H1 (cell line): ENCODE data around the gene SLC44A1. TPM values are rescaled to one million over a fixed set of nuclear protein-coding genes. Genes with fewer than 3 reads are reported as not detected.
A peak's percentile ranks its signal among the peaks of the same experiment; 100 is the strongest.

Source experiments
- CTCF ChIA-PET: fragments of 300-600 bp; sonication (Branson Sonifier 250); formaldehyde crosslinking; loops from one replicate; lab custom pipeline; 2021; ENCODE audit not compliant: partially characterized antibody; lab: Charles Lee
- POLR2A ChIA-PET: fragments of 300-600 bp; sonication (Branson Sonifier 250); formaldehyde crosslinking; loops from one replicate; lab custom pipeline; 2021; ENCODE audit warnings: inconsistent platforms; ENCODE audit not compliant: partially characterized antibody; lab: Charles Lee
- DNase-seq, 2 experiments: peaks; one replicate each; pipeline versions ENCODE4 v3.0.0 to v3.0.0-alpha.2; 2010 to 2022; ENCODE audit warnings: low spot score in 2 of 2, low read depth in 1 of 2, mixed read lengths in 1 of 2
- FAIRE-seq: peaks from 2 replicates; lab custom pipeline; 2011; peaks lifted over from hg19 to GRCh38; lab: Jason Lieb, UNC
- H2AFZ ChIP-seq: 2 replicates; pipeline ENCODE4 v1.8.1; 2012; ENCODE audit warnings: low read length, inconsistent platforms
- H2AK5ac ChIP-seq: 2 replicates; pipeline ENCODE4 v1.6.1; 2013; ENCODE audit warnings: low read depth, low read length
- H2BK120ac ChIP-seq: replicated peaks from 2 replicates; pipeline ENCODE3; 2013; ENCODE audit warnings: low read depth, low read length, inconsistent platforms
- H2BK12ac ChIP-seq: 2 replicates; pipeline ENCODE4 v1.6.1; 2013; ENCODE audit warnings: low read depth, low read length
- H2BK15ac ChIP-seq: 2 replicates; pipeline ENCODE4 v1.6.1; 2013; ENCODE audit warnings: low read length
- H2BK20ac ChIP-seq: 2 replicates; pipeline ENCODE4 v1.6.1; 2013; ENCODE audit warnings: low read length
- H2BK5ac ChIP-seq: 2 replicates; pipeline ENCODE4 v1.6.1; 2013; ENCODE audit warnings: low read depth, low read length
- H3K14ac ChIP-seq: 2 replicates; pipeline ENCODE4 v1.6.1; 2013; ENCODE audit warnings: inconsistent platforms; ENCODE audit not compliant: insufficient read length
- H3K18ac ChIP-seq: 2 replicates; pipeline ENCODE4 v1.6.1; 2013; ENCODE audit warnings: low read length; ENCODE audit errors: extremely low read depth
- H3K23ac ChIP-seq: 2 replicates; pipeline ENCODE4 v1.6.1; 2013; ENCODE audit warnings: inconsistent platforms; ENCODE audit not compliant: insufficient read length
- H3K23me2 ChIP-seq: 2 replicates; pipeline ENCODE4 v1.6.1; 2013; ENCODE audit warnings: low read depth, low read length
- H3K27ac ChIP-seq: 2 replicates; pipeline ENCODE4 v1.6.1; 2011; ENCODE audit warnings: low read depth, low read length, inconsistent platforms
- H3K27me3 ChIP-seq, 4 experiments: replicated peaks in 1 of 4; 1 replicate in 1 of 4; 2 replicates in 3 of 4; pipeline versions ENCODE4 v1.6.1 to v1.8.1; 2011 to 2013; ENCODE audit warnings: low read length in 3 of 4, mild to moderate bottlenecking in 3 of 4, inconsistent platforms in 2 of 4, mixed read lengths in 2 of 4, moderate library complexity in 1 of 4; ENCODE audit not compliant: control insufficient read depth in 3 of 4, insufficient read depth in 3 of 4; ENCODE audit errors: extremely low read depth in 1 of 4
- H3K36me3 ChIP-seq, 4 experiments: 2 replicates each; pipeline versions ENCODE4 v1.6.1 to v1.8.1; 2011 to 2013; ENCODE audit warnings: mild to moderate bottlenecking in 4 of 4, low read length in 3 of 4, moderate library complexity in 2 of 4, control low read depth in 1 of 4, inconsistent platforms in 1 of 4; ENCODE audit not compliant: insufficient read depth in 4 of 4, control insufficient read depth in 2 of 4
- H3K4ac ChIP-seq: replicated peaks from 2 replicates; pipeline ENCODE3; 2013; ENCODE audit warnings: low read length, low read depth, mixed read lengths, inconsistent platforms; ENCODE audit not compliant: insufficient read length
- H3K4me1 ChIP-seq, 4 experiments: replicated peaks in 1 of 4; 1 replicate in 1 of 4; 2 replicates in 3 of 4; pipeline versions ENCODE4 v1.6.1 to v1.8.1; 2011 to 2013; ENCODE audit warnings: low read length in 3 of 4, inconsistent platforms in 2 of 4, mixed read lengths in 1 of 4; ENCODE audit not compliant: insufficient read depth in 4 of 4, control insufficient read depth in 3 of 4
- H3K4me2 ChIP-seq, 2 experiments: 2 replicates each; pipeline versions ENCODE4 v1.6.1 to v1.8.1; 2011 to 2013; ENCODE audit warnings: low read depth in 2 of 2, low read length in 2 of 2, control low read depth in 1 of 2, inconsistent platforms in 1 of 2, mild to moderate bottlenecking in 1 of 2; ENCODE audit not compliant: insufficient read depth in 1 of 2
- H3K4me3 ChIP-seq, 4 experiments: fragments of 200-600, 300-600 bp in 1 of 4; sonication (generic), shearing (Covaris generic), sonication (Bioruptor Twin) in 1 of 4; 2 replicates each; pipeline versions ENCODE4 v1.5.1 to v1.8.1; 2011 to 2016; ENCODE audit warnings: low read length in 4 of 4, low read depth in 3 of 4, control low read depth in 2 of 4, inconsistent platforms in 2 of 4, mild to moderate bottlenecking in 2 of 4, mixed read lengths in 1 of 4, moderate library complexity in 1 of 4; ENCODE audit not compliant: insufficient read depth in 2 of 4; ENCODE audit errors: extremely low read depth in 1 of 4
- H3K56ac ChIP-seq: replicated peaks from 2 replicates; pipeline ENCODE3; 2013; ENCODE audit warnings: low read depth, mild to moderate bottlenecking, mixed read lengths, low read length, inconsistent platforms; ENCODE audit not compliant: insufficient read length
- H3K79me1 ChIP-seq: 2 replicates; pipeline ENCODE4 v1.6.1; 2013; ENCODE audit warnings: low read depth, low read length, control low read depth
- H3K79me2 ChIP-seq, 2 experiments: 2 replicates each; pipeline versions ENCODE4 v1.6.1 to v1.8.1; 2012 to 2013; ENCODE audit warnings: low read length in 2 of 2, mild to moderate bottlenecking in 2 of 2, inconsistent platforms in 1 of 2; ENCODE audit not compliant: insufficient read depth in 2 of 2, control insufficient read depth in 1 of 2
- H3K9ac ChIP-seq, 4 experiments: replicated peaks in 1 of 4; 1 replicate in 1 of 4; 2 replicates in 3 of 4; pipeline versions ENCODE4 v1.6.1 to v1.8.1; 2011 to 2013; ENCODE audit warnings: low read depth in 3 of 4, low read length in 3 of 4, control low read depth in 2 of 4, mild to moderate bottlenecking in 2 of 4, moderate library complexity in 2 of 4, inconsistent platforms in 1 of 4; ENCODE audit errors: extremely low read depth in 1 of 4
- H3K9me3 ChIP-seq, 2 experiments: 2 replicates each; pipeline versions ENCODE4 v1.6.1 to v1.8.1; 2012 to 2013; ENCODE audit warnings: mild to moderate bottlenecking in 2 of 2, moderate library complexity in 2 of 2, control low read depth in 1 of 2, inconsistent platforms in 1 of 2, low read depth in 1 of 2, low read length in 1 of 2, mixed read lengths in 1 of 2; ENCODE audit not compliant: insufficient read depth in 2 of 2
- H4K20me1 ChIP-seq, 2 experiments: replicated peaks in 1 of 2; 2 replicates each; pipeline versions ENCODE3 to v1.8.1; 2011 to 2013; ENCODE audit warnings: inconsistent platforms in 2 of 2, low read length in 2 of 2, mild to moderate bottlenecking in 1 of 2; ENCODE audit not compliant: insufficient read depth in 2 of 2, control insufficient read depth in 1 of 2
- H4K5ac ChIP-seq: 2 replicates; pipeline ENCODE4 v1.6.1; 2013; ENCODE audit warnings: low read length, low read depth, mixed read lengths, inconsistent platforms; ENCODE audit not compliant: insufficient read length
- H4K8ac ChIP-seq: 2 replicates; pipeline ENCODE4 v1.8.0; 2013; ENCODE audit warnings: mild to moderate bottlenecking, moderate library complexity, low read length, inconsistent platforms; ENCODE audit not compliant: insufficient read depth; ENCODE audit errors: extremely low read depth
- H4K91ac ChIP-seq: replicated peaks from 2 replicates; pipeline ENCODE3; 2013; ENCODE audit warnings: low read length, mixed read lengths, inconsistent platforms; ENCODE audit not compliant: insufficient read length
- CTBP2 ChIP-seq: IDR thresholded peaks from 2 replicates; pipeline ENCODE4 v1.7.0; 2011; ENCODE audit warnings: borderline replicate concordance, mild to moderate bottlenecking, moderate library complexity, mixed read lengths, low read length; ENCODE audit not compliant: insufficient read depth, insufficient read length
- FOSL1 ChIP-seq: IDR thresholded peaks from 2 replicates; pipeline ENCODE4 v1.6.1; 2011; ENCODE audit warnings: mild to moderate bottlenecking, low read depth, low read length, moderate library complexity; ENCODE audit not compliant: insufficient read depth
- HDAC6 ChIP-seq: IDR thresholded peaks from one replicate; pipeline ENCODE4 v1.7.1; 2012; ENCODE audit warnings: low read depth, mild to moderate bottlenecking, inconsistent platforms, low read length, moderate library complexity
- KDM4A ChIP-seq: IDR thresholded peaks from one replicate; pipeline ENCODE4 v1.7.1; 2012; ENCODE audit warnings: low read depth, mild to moderate bottlenecking, moderate library complexity, low read length, inconsistent platforms; ENCODE audit not compliant: severe bottlenecking
- NANOG ChIP-seq: IDR thresholded peaks from 2 replicates; pipeline ENCODE4 v1.6.1; 2011; ENCODE audit warnings: low read length, low read depth, mild to moderate bottlenecking, inconsistent platforms; ENCODE audit not compliant: insufficient read depth, poor library complexity, severe bottlenecking
- RNF2 ChIP-seq: fragments of 200-900, 300-1000 bp; sonication (generic); IDR thresholded peaks from 2 replicates; pipeline ENCODE4 v1.7.1; 2016; ENCODE audit warnings: borderline replicate concordance, low read depth, mild to moderate bottlenecking, antibody characterized with exemption, low read length; ENCODE audit not compliant: poor library complexity, severe bottlenecking; ENCODE audit errors: missing control alignments
- SIRT6 ChIP-seq: IDR thresholded peaks from one replicate; pipeline ENCODE4 v1.7.1; 2012; ENCODE audit warnings: low read length, inconsistent platforms
- TBP ChIP-seq: IDR thresholded peaks from 2 replicates; pipeline ENCODE4 v1.6.1; 2011; ENCODE audit warnings: low read depth, low read length, improper control_type of control experiment
- TCF12 ChIP-seq: IDR thresholded peaks from 2 replicates; pipeline ENCODE4 v1.6.1; 2011; ENCODE audit warnings: low read depth, mild to moderate bottlenecking, low read length
- TEAD4 ChIP-seq: IDR thresholded peaks from 2 replicates; pipeline ENCODE4 v1.6.1; 2012; ENCODE audit warnings: low read depth, low read length, inconsistent platforms, mixed read lengths
- YY1 ChIP-seq: IDR thresholded peaks from 2 replicates; pipeline ENCODE4 v1.6.1; 2011; ENCODE audit warnings: low read depth, mild to moderate bottlenecking, low read length
- WGBS, 2 experiments: shearing (Covaris generic) in 1 of 2; methylation state at CpG; one replicate each; pipeline versions ENCODE4 v1.1.6 to v1.1.7; 2013 to 2015; ENCODE audit warnings: low lambda C conversion rate in 2 of 2, mixed read lengths in 2 of 2, inconsistent platforms in 1 of 2, low coverage in 1 of 2, missing lambda C conversion rate in 1 of 2; ENCODE audit not compliant: insufficient replicate concordance in 2 of 2, insufficient coverage in 1 of 2, insufficient read length in 1 of 2; ENCODE audit errors: extremely low coverage in 1 of 2, missing lambda C conversion rate in 1 of 2; 5-methylcytosine and 5-hydroxymethylcytosine counted together
- polyA plus RNA-seq, 7 experiments: library from polyadenylated mRNA; depleted of rRNA in 3 of 7; stranded (reverse) in 5 of 7; unstranded in 2 of 7; fragments of >200 nt in 5 of 7; fragments of 200-250 nt in 2 of 7; gene quantifications; 1 replicate in 5 of 7; 2 replicates in 1 of 7; 4 replicates in 1 of 7; pipeline versions ENCODE4 v1.2.1 to v1.2.3, GENCODE V29; 2011 to 2013; ENCODE audit warnings: missing spikeins in 2 of 7, mixed read lengths in 2 of 7
- total RNA-seq: library from RNA; stranded (reverse); fragmentation: NEBNext Ultra II Directional; extraction: Animal tissue kit (Norgen Biotek cat#: 25700); gene quantifications from 2 replicates; pipeline ENCODE4 v1.2.1, GENCODE V29; 2021

The SLC44A1 gene
- total and polyA plus RNA-seq, 2 of the 8 experiments (the other 6 are each of a cell fraction or from before 2014, with no cell fraction given), result 30.5 to 71.2 TPM

DNA sequence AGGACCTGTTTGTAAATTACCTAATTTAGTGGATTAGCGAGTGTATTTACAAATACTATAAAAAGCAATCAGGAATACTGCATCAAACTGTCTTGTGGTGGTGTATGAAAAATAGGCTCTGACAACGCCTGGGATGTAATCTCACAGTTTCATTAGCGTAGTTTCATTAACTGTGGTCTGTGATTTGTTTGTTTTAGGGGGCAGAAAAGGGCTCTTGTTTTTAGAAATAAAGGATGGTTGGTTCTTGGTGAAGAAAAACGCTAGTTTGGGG is 1.4 kb downstream of the SLC44A1 start:
- H3K9ac ChIP-seq, result peak overlapping the region; percentile 9 to 79 (median 52)
- DNase-seq (no peak), FAIRE-seq (no peak)
- no peak overlapping the region for H3K18ac ChIP-seq
- H2BK12ac ChIP-seq, result no peak overlapping the region
- no peak overlapping the region for H2BK5ac ChIP-seq
- no peak overlapping the region for H2AFZ ChIP-seq
- TF ChIP-seq CTBP2 (no peak), HDAC6 (no peak), RNF2 (no peak), TBP (no peak), KDM4A (no peak), TCF12 (no peak), FOSL1 (no peak), NANOG (no peak), YY1 (no peak), TEAD4 (no peak), SIRT6 (no peak)
- H2BK20ac ChIP-seq, result no peak overlapping the region
- no peaks in the 10 kb centered on the region for H3K9me3 ChIP-seq
- 13% methylated on average over 4 of the region's 4 CpGs; no CpG with 5 or more reads in 1 of the 2 experiments for WGBS, 2 experiments
- H3K27me3 ChIP-seq, result no peaks in the 10 kb centered on the region
- H3K79me2 ChIP-seq, result peaks cover 12 to 54% of the 10 kb centered on the region in 2 experiments; a peak in 3 of 4 replicates
- H4K5ac ChIP-seq, result no peak overlapping the region
- ChIA-PET CTCF (interaction anchor here (1.3 to 2.8 kb wide), 10 partner anchors 8 to 383 kb away, joined by 3 to 17 read pairs (median 5); no protein-coding TSS in a partner anchor), POLR2A (interaction anchor here (1.0 to 3.2 kb wide), 8 partner anchors 20 to 382 kb away, joined by 3 to 25 read pairs (median 6); partner anchors contain the start of gene ABCA1)
- H3K4me1 ChIP-seq, result peaks cover 0 to 33% (median 15%) of the 10 kb centered on the region in 4 experiments; a peak in 6 of 7 replicates
- H3K23ac ChIP-seq, result no peak overlapping the region
- H3K4ac ChIP-seq, result no peak overlapping the region
- H3K56ac ChIP-seq, result no peak overlapping the region
- no peak overlapping the region for H2AK5ac ChIP-seq
- H3K23me2 ChIP-seq, result peaks cover 5% of the 10 kb centered on the region; the same call in 1 of the 2 replicates
- no peak overlapping the region for H4K91ac ChIP-seq
- H2BK15ac ChIP-seq, result no peak overlapping the region
- no peak overlapping the region for H2BK120ac ChIP-seq
- no peaks in the 10 kb centered on the region for H3K79me1 ChIP-seq
- peak overlapping the region; percentile 63 to 72 for H3K4me2 ChIP-seq
- no peaks in the 10 kb centered on the region for H3K36me3 ChIP-seq
- peak overlapping the region; percentile 89; the same call in 1 of the 2 replicates for H3K27ac ChIP-seq
- no peak overlapping the region for H3K14ac ChIP-seq
- peaks cover 0 to 2% of the 10 kb centered on the region in 2 experiments for H4K20me1 ChIP-seq
- no peak overlapping the region for H4K8ac ChIP-seq
- H3K4me3 ChIP-seq, result peak overlapping the region; percentile 70 to 84 (median 78)
